ENCODE measurements around the gene ADGRG1.

Gene ADGRG1

GRCh38 chr16:57635266-57636097 is 7.1 kb downstream of the ADGRG1 start:
- DNase-seq (ENCODE audit: low read depth): no peak

- no peak for DNase-seq (ENCODE audit: low read depth)
Measured at GRCh38 chr16:57636184-57636583, 7.8 kb downstream of the ADGRG1 start.

- no peak for DNase-seq (ENCODE audit: low read depth)
Measured at GRCh38 chr16:57637020-57637419, 8.6 kb downstream of the ADGRG1 start.

- no peak for DNase-seq (ENCODE audit: low read depth)
Measured at GRCh38 chr16:57637424-57637823, 9.0 kb downstream of the ADGRG1 start.

- no peak for DNase-seq (ENCODE audit: low read depth)
Measured at GRCh38 chr16:57637965-57638364, 9.5 kb downstream of the ADGRG1 start.

GRCh38 chr16:57638381-57638780 is 10.0 kb downstream of the ADGRG1 start:
- no peak for DNase-seq (ENCODE audit: low read depth)

- no peak for DNase-seq (ENCODE audit: low read depth)
Measured at GRCh38 chr16:57639172-57639887, 10.9 kb downstream of the ADGRG1 start.

GRCh38 chr16:57640185-57640584 is 11.8 kb downstream of the ADGRG1 start:
- DNase-seq (ENCODE audit: low read depth): no peak

- no peak for DNase-seq (ENCODE audit: low read depth)
Measured at GRCh38 chr16:57640612-57641011, 12.2 kb downstream of the ADGRG1 start.

- no peak for DNase-seq (ENCODE audit: low read depth)
Measured at GRCh38 chr16:57642160-57643135, 14.0 kb downstream of the ADGRG1 start.

- no peak for DNase-seq (ENCODE audit: low read depth)
Measured at GRCh38 chr16:57643147-57643874, 14.9 kb downstream of the ADGRG1 start.

GRCh38 chr16:57643910-57644309 is 15.5 kb downstream of the ADGRG1 start:
- DNase-seq (ENCODE audit: low read depth): no peak

GRCh38 chr16:57644383-57645014 is 16.1 kb downstream of the ADGRG1 start:
- no peak for DNase-seq (ENCODE audit: low read depth)

GRCh38 chr16:57645169-57645568 is 16.7 kb downstream of the ADGRG1 start:
- DNase-seq (ENCODE audit: low read depth): no peak

GRCh38 chr16:57645691-57646387 is 17.4 kb downstream of the ADGRG1 start:
- no peak for DNase-seq (ENCODE audit: low read depth)

GRCh38 chr16:57646388-57647039 is 18.1 kb downstream of the ADGRG1 start:
- DNase-seq (ENCODE audit: low read depth): no peak

GRCh38 chr16:57647136-57647875 is 18.9 kb downstream of the ADGRG1 start:
- no peak for DNase-seq (ENCODE audit: low read depth)

GRCh38 chr16:57648125-57648524 is 19.7 kb downstream of the ADGRG1 start:
- no peak for DNase-seq (ENCODE audit: low read depth)

Data from T-helper 22 cell (primary cell).